GM18499 (cell line): ENCODE data around the gene RUNX2.
"Not testable (repeated sequence)": the region's sequence is repeated elsewhere in the genome, so short reads cannot be mapped to it uniquely, and the experiment has no call there.

Source experiments
- ATAC-seq: cut with Tn5 transposase; IDR thresholded peaks from one replicate; pipeline ENCODE4 v1.9.1; 2021; ENCODE audit warnings: moderate number of reproducible peaks; ENCODE audit not compliant: insufficient read depth, unreplicated experiment

Gene RUNX2

GRCh38 chr6:45450132-45450531 lies 122.0 kb downstream of the RUNX2 start:
- no peak for ATAC-seq

GRCh38 chr6:45450831-45451230 lies 122.7 kb downstream of the RUNX2 start:
- ATAC-seq = no peak

GRCh38 chr6:45454008-45454911 lies 126.1 kb downstream of the RUNX2 start:
- ATAC-seq = no peak

- no peak for ATAC-seq
Measured at GRCh38 chr6:45455408-45455807, 127.3 kb downstream of the RUNX2 start.

GRCh38 chr6:45457141-45457540 lies 129.0 kb downstream of the RUNX2 start:
- no peak for ATAC-seq

GRCh38 chr6:45458672-45459071 lies 130.5 kb downstream of the RUNX2 start:
- ATAC-seq = no peak

GRCh38 chr6:45460166-45460565 lies 132.0 kb downstream of the RUNX2 start:
- ATAC-seq = no peak

GRCh38 chr6:45461486-45461885 lies 133.4 kb downstream of the RUNX2 start:
- ATAC-seq = no peak

GRCh38 chr6:45462190-45463134 lies 134.3 kb downstream of the RUNX2 start:
- ATAC-seq = no peak

- no peak for ATAC-seq
Measured at GRCh38 chr6:45464685-45465084, 136.6 kb downstream of the RUNX2 start.

- no peak for ATAC-seq
Measured at GRCh38 chr6:45466686-45467085, 138.6 kb downstream of the RUNX2 start.

GRCh38 chr6:45467417-45467816 lies 139.3 kb downstream of the RUNX2 start:
- ATAC-seq = not testable (repeated sequence)

- ATAC-seq = no peak
Measured at GRCh38 chr6:45467853-45468252, 139.7 kb downstream of the RUNX2 start.

- no peak for ATAC-seq
Measured at GRCh38 chr6:45469663-45470062, 141.5 kb downstream of the RUNX2 start.

GRCh38 chr6:45470131-45470738 lies 142.1 kb downstream of the RUNX2 start:
- no peak for ATAC-seq

- ATAC-seq = no peak
Measured at GRCh38 chr6:45472382-45472781, 144.3 kb downstream of the RUNX2 start.

GRCh38 chr6:45473121-45473993 lies 145.2 kb downstream of the RUNX2 start:
- no peak for ATAC-seq

GRCh38 chr6:45474376-45474775 lies 146.2 kb downstream of the RUNX2 start:
- ATAC-seq = no peak

GRCh38 chr6:45476341-45476740 lies 148.2 kb downstream of the RUNX2 start:
- ATAC-seq = no peak

- ATAC-seq = no peak
Measured at GRCh38 chr6:45477278-45477677, 149.1 kb downstream of the RUNX2 start.
